HEK293T (cell line): ENCODE results near the gene ASCL1.

Source experiments
- CTCF ChIA-PET: fragments of 350-600 bp; formaldehyde crosslinking; extraction: SDS; loops from one replicate; lab custom pipeline; 2021; ENCODE audit warnings: antibody characterized with exemption, inconsistent platforms; lab: Yijun Ruan, JAX
- POLR2A ChIA-PET: fragments of 350-600 bp; formaldehyde crosslinking; extraction: SDS; loops from one replicate; lab custom pipeline; 2020; ENCODE audit warnings: antibody characterized with exemption, inconsistent platforms; lab: Yijun Ruan, JAX
- DNase-seq: peaks from one replicate; pipeline ENCODE4 v3.0.0; 2012; ENCODE audit warnings: mixed read lengths; ENCODE audit errors: extremely low spot score
- ARNT ChIP-seq: fragments of 450-650 bp; IDR thresholded peaks from 2 replicates; pipeline ENCODE4 v1.6.1; 2017; ENCODE audit warnings: mild to moderate bottlenecking
- BHLHE40 ChIP-seq: fragments of 450-650 bp; IDR thresholded peaks from 2 replicates; pipeline ENCODE4 v1.6.1; 2016; ENCODE audit warnings: mild to moderate bottlenecking, moderate library complexity, borderline replicate concordance
- CTBP1 ChIP-seq: fragments of 450-650 bp; IDR thresholded peaks from 2 replicates; pipeline ENCODE4 v1.6.1; 2016; ENCODE audit warnings: borderline replicate concordance
- ELF4 ChIP-seq: fragments of 450-650 bp; IDR thresholded peaks from 2 replicates; pipeline ENCODE4 v1.6.1; 2017; ENCODE audit warnings: antibody characterized with exemption
- FOXA1 ChIP-seq: fragments of 450-650 bp; IDR thresholded peaks from 2 replicates; pipeline ENCODE4 v1.6.1; 2016; ENCODE audit warnings: mild to moderate bottlenecking
- FOXK2 ChIP-seq: fragments of 450-650 bp; IDR thresholded peaks from 2 replicates; pipeline ENCODE4 v1.6.1; 2016; ENCODE audit warnings: mild to moderate bottlenecking
- FOXM1 ChIP-seq: fragments of 450-650 bp; IDR thresholded peaks from 2 replicates; pipeline ENCODE4 v1.6.1; 2017; ENCODE audit warnings: mild to moderate bottlenecking, borderline replicate concordance
- HDGF ChIP-seq: fragments of 450-650 bp; IDR thresholded peaks from 2 replicates; pipeline ENCODE4 v1.6.1; 2017; ENCODE audit warnings: antibody characterized with exemption, borderline replicate concordance
- L3MBTL2 ChIP-seq: fragments of 450-650 bp; conservative IDR thresholded peaks from 2 replicates; pipeline ENCODE4 v1.6.1; 2016; ENCODE audit warnings: mild to moderate bottlenecking
- LEF1 ChIP-seq: fragments of 450-650 bp; IDR thresholded peaks from 2 replicates; pipeline ENCODE4 v1.6.1; 2017; ENCODE audit warnings: mild to moderate bottlenecking, borderline replicate concordance
- NFRKB ChIP-seq: fragments of 450-650 bp; IDR thresholded peaks from 2 replicates; pipeline ENCODE4 v1.6.1; 2016; ENCODE audit warnings: mild to moderate bottlenecking, moderate library complexity
- PKNOX1 ChIP-seq: fragments of 450-650 bp; IDR thresholded peaks from 2 replicates; pipeline ENCODE4 v1.6.1; 2016
- SP1 ChIP-seq: fragments of 450-650 bp; IDR thresholded peaks from 2 replicates; pipeline ENCODE4 v1.6.1; 2017
- SUZ12 ChIP-seq: fragments of 450-650 bp; IDR thresholded peaks from 2 replicates; pipeline ENCODE4 v1.6.1; 2016; ENCODE audit warnings: mild to moderate bottlenecking
- TARDBP ChIP-seq: fragments of 450-650 bp; IDR thresholded peaks from 2 replicates; pipeline ENCODE4 v1.6.1; 2016
- ZNF384 ChIP-seq: fragments of 450-650 bp; IDR thresholded peaks from 2 replicates; pipeline ENCODE4 v1.6.1; 2016

Gene ASCL1

GRCh38 chr12:102961466-102961855 lies 4.0 kb downstream of the ASCL1 start:
- CTCF ChIA-PET = no interaction called here
- TF ChIP-seq SUZ12 (no peak), LEF1 (no peak), TARDBP (no peak), HDGF (no peak), PKNOX1 (no peak), CTBP1 (no peak), ARNT (no peak), L3MBTL2 (no peak), NFRKB (no peak), ELF4 (no peak), SP1 (no peak)
- POLR2A ChIA-PET = no interaction called here
- DNase-seq = no peak

GRCh38 chr12:102962532-102962931 lies 5.1 kb downstream of the ASCL1 start:
- no peak for TF ChIP-seq SP1
- no peak for TF ChIP-seq TARDBP
- TF ChIP-seq BHLHE40 = no peak
- TF ChIP-seq FOXA1 = no peak
- TF ChIP-seq ELF4 = no peak
- TF ChIP-seq NFRKB = no peak
- no peak for TF ChIP-seq FOXM1
- no peak for TF ChIP-seq CTBP1
- no peak for TF ChIP-seq ZNF384
- POLR2A ChIA-PET = no interaction called here
- CTCF ChIA-PET = no interaction called here
- no peak for DNase-seq

DNA sequence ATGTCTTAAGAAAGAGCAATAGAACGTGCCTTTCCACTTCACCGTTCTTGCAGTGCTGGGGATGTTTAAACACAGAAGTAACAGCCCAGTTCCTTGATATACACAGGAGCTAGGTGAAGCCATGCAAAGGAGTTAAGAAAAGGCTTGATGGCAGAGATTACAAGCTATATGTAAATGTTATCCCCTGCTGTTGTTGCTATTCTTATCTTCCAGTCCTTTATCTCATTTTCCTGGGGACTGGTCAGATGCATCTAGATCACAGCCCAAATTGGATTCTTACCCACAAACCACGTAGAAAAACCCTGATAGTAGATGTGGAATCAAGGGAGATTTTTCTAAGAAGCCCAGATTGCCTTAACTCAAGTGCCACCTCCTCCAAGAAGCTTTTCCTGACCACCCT lies 5.5 kb downstream of the ASCL1 start:
- CTCF ChIA-PET = no interaction called here
- TF ChIP-seq SUZ12 = no peak
- no peak for TF ChIP-seq FOXA1
- no peak for TF ChIP-seq NFRKB
- no peak for TF ChIP-seq TARDBP
- TF ChIP-seq ELF4 = no peak
- TF ChIP-seq L3MBTL2 = no peak
- no peak for TF ChIP-seq LEF1
- TF ChIP-seq PKNOX1 = no peak
- DNase-seq = no peak
- POLR2A ChIA-PET = no interaction called here

DNA sequence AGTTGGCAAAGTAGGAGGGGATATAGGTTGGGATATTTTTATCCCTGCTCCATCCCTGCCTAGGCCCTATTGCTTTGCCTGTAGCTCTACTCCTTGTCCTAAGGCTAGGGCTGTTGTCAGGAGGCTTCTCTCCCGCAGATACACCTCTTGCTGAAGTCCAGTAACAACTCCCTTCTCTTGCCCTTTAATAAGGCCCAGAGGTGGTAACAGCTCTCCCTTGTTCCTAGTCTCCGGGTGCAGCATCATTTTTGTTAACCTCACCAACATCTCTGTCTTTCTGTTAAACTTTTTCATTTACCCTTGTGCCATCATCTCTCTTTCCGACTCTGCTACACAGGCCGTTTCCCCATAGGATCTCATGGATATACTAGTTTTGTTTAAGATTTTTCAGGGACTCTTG lies 6.3 kb downstream of the ASCL1 start:
- DNase-seq = no peak
- CTCF ChIA-PET = no interaction called here
- TF ChIP-seq LEF1 (no peak), FOXA1 (no peak), PKNOX1 (no peak), SUZ12 (no peak), NFRKB (no peak), CTBP1 (no peak), TARDBP (no peak), ZNF384 (no peak), L3MBTL2 (no peak), BHLHE40 (no peak)
- POLR2A ChIA-PET = no interaction called here

GRCh38 chr12:102964872-102965271 lies 7.4 kb downstream of the ASCL1 start:
- no peak for TF ChIP-seq FOXA1
- TF ChIP-seq PKNOX1 = peak; percentile 24; the same call in 1 of the 2 replicates
- TF ChIP-seq CTBP1 = no peak
- TF ChIP-seq HDGF = no peak
- DNase-seq = no peak
- CTCF ChIA-PET = no interaction called here
- POLR2A ChIA-PET = no interaction called here

DNA sequence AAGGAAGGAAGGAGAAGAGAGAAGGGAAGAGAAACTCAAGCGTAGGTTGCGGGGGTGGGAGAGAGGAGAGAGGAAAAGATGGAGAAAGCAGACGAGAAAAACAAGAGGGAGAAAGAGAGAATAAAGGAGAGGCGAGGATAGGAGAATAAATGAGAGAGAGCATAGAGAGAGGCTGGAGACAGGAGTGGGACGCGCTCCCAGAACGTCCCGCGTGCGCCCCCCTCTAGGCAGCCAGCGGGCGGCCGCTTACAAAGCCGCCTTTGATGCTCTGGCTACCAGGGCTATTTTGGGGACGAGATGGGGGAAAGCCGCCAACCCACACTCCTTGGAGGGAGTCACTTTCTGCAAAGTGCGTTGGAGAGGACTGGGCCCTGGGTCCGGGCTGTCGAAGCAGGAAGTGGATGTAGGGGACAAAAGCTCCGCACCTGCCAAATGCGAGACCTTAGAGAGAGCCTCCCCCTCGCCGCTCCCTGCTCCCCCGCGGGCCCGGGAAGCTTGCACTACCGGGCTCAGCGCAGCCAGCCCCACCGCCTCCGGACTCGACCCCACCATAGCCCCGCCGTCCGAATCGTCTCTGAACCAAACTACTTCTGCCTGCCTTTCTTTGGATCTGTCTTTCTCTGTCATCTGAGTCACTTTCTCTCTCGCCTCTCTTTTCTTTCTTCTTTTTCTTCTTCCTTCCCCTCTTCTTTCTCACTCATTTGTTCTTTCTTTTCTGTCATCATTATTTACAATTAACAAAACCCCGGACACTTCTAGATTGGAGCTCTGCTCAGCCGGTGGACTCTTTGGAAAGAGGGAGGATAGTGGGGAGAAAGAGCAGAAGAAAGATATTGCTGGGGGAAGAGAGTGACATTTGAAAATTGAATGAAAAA lies 8.0 kb downstream of the ASCL1 start:
- TF ChIP-seq TARDBP = no peak
- TF ChIP-seq ZNF384 = no peak
- ChIA-PET CTCF (interaction anchor here (0.7 kb wide), 1 partner anchor 32 kb away, joined by 3 read pairs; no protein-coding TSS in a partner anchor), POLR2A (no interaction called here)
- no peak for DNase-seq

- POLR2A ChIA-PET = no interaction called here
- CTCF ChIA-PET = interaction anchor here (0.7 kb wide), 1 partner anchor 32 kb away, joined by 3 read pairs; no protein-coding TSS in a partner anchor
- no peak for TF ChIP-seq ELF4
- TF ChIP-seq FOXK2 = no peak
- no peak for TF ChIP-seq SUZ12
- TF ChIP-seq FOXM1 = no peak
- no peak for TF ChIP-seq TARDBP
- no peak for TF ChIP-seq ZNF384
- no peak for TF ChIP-seq HDGF
- TF ChIP-seq L3MBTL2 = no peak
- no peak for TF ChIP-seq PKNOX1
- no peak for TF ChIP-seq ARNT
- no peak for TF ChIP-seq LEF1
- TF ChIP-seq SP1 = no peak
- no peak for TF ChIP-seq CTBP1
- no peak for DNase-seq
Observed at GRCh38 chr12:102966200-102966863, 8.9 kb downstream of the ASCL1 start.
